Measurements from ENCODE around the gene PPP1R27. TPM values are rescaled to one million over a fixed set of nuclear protein-coding genes. Genes with fewer than 3 reads are reported as not detected.

The PPP1R27 gene
- total RNA-seq, 4 donors from 2014 or later, result 2.6 TPM; not detected in 3

DNA sequence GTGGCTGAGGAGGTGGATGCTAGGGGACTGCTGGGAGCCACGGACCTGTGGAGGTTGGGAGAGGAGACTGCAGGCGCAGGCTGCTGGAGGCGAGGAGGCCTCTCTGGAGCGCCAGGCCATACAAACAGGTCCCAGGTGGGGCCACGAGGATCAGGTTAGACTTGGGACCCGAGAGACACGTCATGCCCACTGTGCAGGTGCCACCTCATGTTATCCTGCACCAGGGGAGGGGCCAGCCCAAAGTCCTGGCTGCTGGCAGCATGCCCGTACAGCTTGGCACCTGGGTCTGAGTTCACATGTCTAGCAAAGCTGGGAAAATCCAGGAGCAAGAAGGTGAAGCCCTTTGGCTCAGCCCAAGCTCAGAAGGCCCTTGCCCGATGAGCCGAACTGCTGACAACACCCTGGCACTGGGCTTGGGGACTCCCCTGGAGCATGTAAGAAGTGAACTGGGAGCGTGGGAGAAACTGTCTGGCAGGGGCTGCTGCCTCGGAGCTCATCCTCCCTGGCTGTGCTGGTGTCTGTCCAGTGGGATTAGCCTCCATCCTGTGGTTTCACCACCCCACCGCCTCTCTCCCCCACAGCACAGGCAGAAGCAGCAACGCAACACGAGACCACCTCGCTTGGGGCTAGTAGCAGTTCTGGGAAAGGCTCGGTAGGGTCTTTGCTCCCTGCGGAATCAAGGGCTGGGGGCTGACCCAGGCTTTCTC, 31.0 kb upstream of the PPP1R27 start:
- Histone ChIP-seq H3K27ac (peak overlapping the region in 2 of 4 donors; percentile 1 to 73), H3K36me3 (peaks cover 0 to 65% (median 17%) of the 10 kb centered on the region in 3 donors), H3K27me3 (no peaks in the 10 kb centered on the region), H3K4me1 (peaks cover 0 to 78% (median 39%) of the 10 kb centered on the region in 4 donors), H3K9me3 (no peaks in the 10 kb centered on the region), H3K4me3 (no peak overlapping the region)
- TF ChIP-seq, protein P1, sequence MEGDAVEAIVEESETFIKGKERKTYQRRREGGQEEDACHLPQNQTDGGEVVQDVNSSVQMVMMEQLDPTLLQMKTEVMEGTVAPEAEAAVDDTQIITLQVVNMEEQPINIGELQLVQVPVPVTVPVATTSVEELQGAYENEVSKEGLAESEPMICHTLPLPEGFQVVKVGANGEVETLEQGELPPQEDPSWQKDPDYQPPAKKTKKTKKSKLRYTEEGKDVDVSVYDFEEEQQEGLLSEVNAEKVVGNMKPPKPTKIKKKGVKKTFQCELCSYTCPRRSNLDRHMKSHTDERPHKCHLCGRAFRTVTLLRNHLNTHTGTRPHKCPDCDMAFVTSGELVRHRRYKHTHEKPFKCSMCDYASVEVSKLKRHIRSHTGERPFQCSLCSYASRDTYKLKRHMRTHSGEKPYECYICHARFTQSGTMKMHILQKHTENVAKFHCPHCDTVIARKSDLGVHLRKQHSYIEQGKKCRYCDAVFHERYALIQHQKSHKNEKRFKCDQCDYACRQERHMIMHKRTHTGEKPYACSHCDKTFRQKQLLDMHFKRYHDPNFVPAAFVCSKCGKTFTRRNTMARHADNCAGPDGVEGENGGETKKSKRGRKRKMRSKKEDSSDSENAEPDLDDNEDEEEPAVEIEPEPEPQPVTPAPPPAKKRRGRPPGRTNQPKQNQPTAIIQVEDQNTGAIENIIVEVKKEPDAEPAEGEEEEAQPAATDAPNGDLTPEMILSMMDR (IDR thresholded peaks at IDR 0.05), result no peak
- no peak for TF ChIP-seq POLR2A (IDR thresholded peaks at IDR 0.05)
- no peak for DNase-seq (ENCODE audit: low spot score in 2 of 2)
- 63 to 80% methylated on average over 10 to 17 of the region's 18 CpGs for WGBS, 2 donors

DNA sequence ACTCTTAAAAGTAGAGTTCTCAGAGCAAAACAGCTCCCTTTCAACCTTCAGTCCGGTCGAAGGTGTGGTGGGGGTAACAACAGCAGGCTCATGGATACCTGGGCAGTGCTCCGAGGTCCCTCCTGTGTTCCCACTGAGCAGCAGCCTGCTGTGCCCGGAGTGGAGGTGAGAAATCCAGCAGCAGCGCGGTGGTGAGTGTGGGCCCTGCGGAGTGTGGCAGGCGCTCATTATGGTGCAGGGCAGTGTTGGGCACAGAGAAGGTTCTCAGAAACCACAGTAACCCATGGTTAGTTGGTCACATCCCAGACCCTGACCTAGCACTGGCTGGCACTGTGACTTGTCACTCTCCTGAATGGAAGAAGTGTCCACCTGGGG, 30.5 kb upstream of the PPP1R27 start:
- Histone ChIP-seq H3K4me3 (no peak overlapping the region), H3K9me3 (no peaks in the 10 kb centered on the region), H3K27me3 (no peaks in the 10 kb centered on the region), H3K4me1 (peaks cover 0 to 77% (median 39%) of the 10 kb centered on the region in 4 donors), H3K27ac (peak overlapping the region in 1 of 4 donors; percentile 68), H3K36me3 (peaks cover 0 to 65% (median 17%) of the 10 kb centered on the region in 3 donors)
- no peak for DNase-seq (ENCODE audit: low spot score in 2 of 2)
- TF ChIP-seq EP300 (IDR thresholded peaks at IDR 0.05), result no peak
- TF ChIP-seq, protein P1 (IDR thresholded peaks at IDR 0.05), result no peak
- no peak for TF ChIP-seq POLR2A (IDR thresholded peaks at IDR 0.05)
- 90 to 96% methylated on average over 3 to 8 of the region's 8 CpGs for WGBS, 2 donors

DNA sequence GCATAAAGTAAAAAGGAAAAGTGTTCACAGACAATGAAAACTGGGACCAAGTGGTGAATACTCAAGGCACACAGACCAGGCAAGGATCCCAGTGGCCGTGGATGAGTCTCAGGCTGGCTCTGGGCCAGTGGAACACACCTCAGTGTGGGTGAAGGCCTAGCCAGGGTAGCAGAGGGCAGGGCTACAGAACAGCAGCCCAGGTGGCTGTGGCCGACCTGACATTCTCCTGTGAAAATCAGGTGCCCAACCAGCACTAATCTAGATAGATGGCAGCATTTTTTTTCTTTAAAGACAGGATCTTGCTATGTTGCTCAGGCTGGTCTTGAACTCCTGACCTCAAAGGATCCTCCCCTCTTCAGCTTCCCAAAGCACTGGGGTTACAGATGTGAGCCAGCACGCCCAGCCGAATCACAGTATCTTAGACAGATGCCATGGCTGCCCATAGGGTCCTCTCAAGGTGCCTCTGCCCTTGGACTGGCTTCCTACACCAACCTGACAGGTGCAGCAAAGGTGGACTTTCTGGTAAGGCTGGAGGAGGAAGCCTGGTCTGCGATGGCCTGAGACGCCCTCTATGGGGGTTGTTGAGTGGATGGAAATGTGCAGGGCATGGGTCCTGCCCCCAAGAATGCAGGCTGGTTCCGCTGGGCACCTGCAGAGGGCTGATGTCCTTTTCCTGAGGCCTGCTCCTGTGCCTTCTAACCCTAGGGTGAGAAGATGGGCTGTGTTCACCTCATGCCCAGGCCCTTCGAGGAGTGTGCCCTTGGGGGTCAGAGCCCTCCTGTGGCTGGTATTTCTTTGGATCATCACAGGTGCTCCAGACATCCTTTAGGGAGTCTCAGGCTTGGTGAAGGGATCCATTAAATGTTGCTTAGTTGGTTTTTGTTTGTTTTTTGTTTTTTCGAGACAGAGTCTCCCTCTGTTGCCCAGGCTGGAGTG, 29.3 kb upstream of the PPP1R27 start:
- peaks cover 0 to 71% (median 34%) of the 10 kb centered on the region in 4 donors for H3K4me1 ChIP-seq
- H3K27ac ChIP-seq, result peak overlapping the region in 1 of 4 donors; percentile 32
- no peaks in the 10 kb centered on the region for H3K9me3 ChIP-seq
- H3K27me3 ChIP-seq, result no peaks in the 10 kb centered on the region
- H3K36me3 ChIP-seq, result peaks cover 0 to 61% (median 10%) of the 10 kb centered on the region in 3 donors
- TF ChIP-seq, protein P1 (IDR thresholded peaks at IDR 0.05), result no peak
- no peak for TF ChIP-seq EP300 (IDR thresholded peaks at IDR 0.05)
- no peak for TF ChIP-seq POLR2A (IDR thresholded peaks at IDR 0.05)
- no peak for DNase-seq (ENCODE audit: low spot score in 2 of 2)
- WGBS, 2 donors, result 66 to 80% methylated on average over 6 to 7 of the region's 9 CpGs
- no peak overlapping the region for H3K4me3 ChIP-seq

DNA sequence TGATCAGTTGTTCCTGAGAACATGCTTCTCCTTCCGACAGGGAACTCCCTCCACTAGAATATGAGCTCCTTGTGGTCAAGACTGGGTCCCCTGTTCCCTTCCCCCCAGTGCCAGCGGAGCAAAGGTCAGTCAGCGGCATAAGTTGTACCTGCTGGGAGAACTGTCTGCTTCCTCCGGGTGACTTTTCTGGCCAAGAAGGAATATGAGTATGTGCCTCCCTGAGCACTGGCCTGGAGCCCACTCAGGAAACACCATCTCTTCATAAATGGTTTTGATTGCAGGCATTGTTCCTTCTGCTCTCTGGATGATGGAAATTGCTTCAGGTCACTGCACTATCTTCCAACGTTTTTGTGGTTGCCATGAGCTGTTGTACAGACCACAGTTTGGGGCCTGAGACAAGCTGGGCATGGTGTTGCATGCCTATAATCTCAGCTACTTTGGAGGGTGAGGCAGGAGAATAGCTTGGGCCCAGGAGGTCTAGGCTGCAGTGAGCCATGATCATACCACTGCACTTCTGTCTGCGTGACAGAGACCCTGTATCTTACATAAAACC, 28.3 kb upstream of the PPP1R27 start:
- Histone ChIP-seq H3K9me3 (no peaks in the 10 kb centered on the region), H3K27me3 (no peaks in the 10 kb centered on the region), H3K27ac (peak overlapping the region in 2 of 4 donors; percentile 2 to 12), H3K36me3 (peaks cover 0 to 61% (median 3%) of the 10 kb centered on the region in 3 donors), H3K4me1 (peaks cover 0 to 71% (median 36%) of the 10 kb centered on the region in 4 donors), H3K4me3 (no peak overlapping the region)
- DNase-seq (ENCODE audit: low spot score in 2 of 2), result no peak
- 73 to 78% methylated on average over 6 of the region's 6 CpGs for WGBS, 2 donors
- TF ChIP-seq POLR2A (IDR thresholded peaks at IDR 0.05) (no peak), EP300 (IDR thresholded peaks at IDR 0.05) (no peak)
- TF ChIP-seq, protein P1 (IDR thresholded peaks at IDR 0.05), result no peak

Data from tibial nerve (tissue), 4 donors.